ENCODE results near the gene FGF3.

- TF ChIP-seq EZH2 (IDR thresholded peaks at IDR 0.05; ENCODE audit: borderline replicate concordance, control insufficient read depth, low read depth, low read length) (no peak), POLR2AphosphoS5 (IDR thresholded peaks at IDR 0.05; ENCODE audit: low read length) (no peak), ZNF274 (IDR thresholded peaks at IDR 0.05; ENCODE audit: insufficient read depth, insufficient read length) (no peak), CBFB (IDR thresholded peaks at IDR 0.05; ENCODE audit: low read depth) (no peak), CBX5 (IDR thresholded peaks at IDR 0.05; ENCODE audit: low read depth) (no peak)
Observed at GRCh38 chr11:69818603-69819441, at the start of gene FGF3.
